ENCODE measurements around the gene MRPL20.
"Not testable (repeated sequence)": the region's sequence is repeated elsewhere in the genome, so short reads cannot be mapped to it uniquely, and the experiment has no call there.

MRPL20 gene

GRCh38 chr1:1406821-1407635 is at the start of gene MRPL20:
Gene MRPL20 (minus strand): TSS chr1:1407293. CDS start chr1:1407217, 76 bp downstream.
- peak; percentile 100 for DNase-seq

- not testable (repeated sequence) for DNase-seq
Observed at GRCh38 chr1:1456683-1457255, 49.7 kb upstream of the MRPL20 start.

- not testable (repeated sequence) for DNase-seq
Observed at GRCh38 chr1:1455934-1456333, 48.8 kb upstream of the MRPL20 start.

- no peak for DNase-seq
Observed at GRCh38 chr1:1455366-1455884, 48.3 kb upstream of the MRPL20 start.

- not testable (repeated sequence) for DNase-seq
Observed at GRCh38 chr1:1454286-1455056, 47.4 kb upstream of the MRPL20 start.

GRCh38 chr1:1452882-1453281 is 45.8 kb upstream of the MRPL20 start:
- no peak for DNase-seq

GRCh38 chr1:1452365-1452739 is 45.3 kb upstream of the MRPL20 start:
- DNase-seq = not testable (repeated sequence)

GRCh38 chr1:1451696-1452364 is 44.7 kb upstream of the MRPL20 start:
- no peak for DNase-seq

- DNase-seq = not testable (repeated sequence)
Observed at GRCh38 chr1:1450616-1451015, 43.5 kb upstream of the MRPL20 start.

GRCh38 chr1:1449099-1449739 is 42.1 kb upstream of the MRPL20 start, which contains the start of gene ATAD3C:
Gene ATAD3C (plus strand): TSS chr1:1449689. CDS start chr1:1450684, 995 bp downstream.
- no peak for DNase-seq

GRCh38 chr1:1446631-1447030 is 39.5 kb upstream of the MRPL20 start:
- DNase-seq = not testable (repeated sequence)

- DNase-seq = no peak
Observed at GRCh38 chr1:1442069-1442770, 35.1 kb upstream of the MRPL20 start.

GRCh38 chr1:1441002-1441888 is 34.2 kb upstream of the MRPL20 start:
- peak; percentile 64 for DNase-seq

- DNase-seq = no peak
Observed at GRCh38 chr1:1440262-1441001, 33.3 kb upstream of the MRPL20 start.

GRCh38 chr1:1439546-1440261 is 32.6 kb upstream of the MRPL20 start:
- DNase-seq = no peak

- no peak for DNase-seq
Observed at GRCh38 chr1:1438531-1439381, 31.7 kb upstream of the MRPL20 start.

- no peak for DNase-seq
Observed at GRCh38 chr1:1437904-1438376, 30.8 kb upstream of the MRPL20 start.
